HepG2 (cell line): Measurements from ENCODE around the gene PHF19. TPM values are rescaled to one million over a fixed set of nuclear protein-coding genes. Genes with fewer than 3 reads are reported as not detected.

ENCODE experiments used
- ATAC-seq: fragments of 200-7000 bp; cut with Tn5 transposase; 3 replicates; pipeline ENCODE4 v1.9.1; 2020; ENCODE audit warnings: mild to moderate bottlenecking, moderate library complexity
- BruUV-seq: library from RNA; stranded (reverse); fragments of 400-500 nt; replicated peaks from 2 replicates; lab custom pipeline; 2021; lab: Mats Ljungman, UMichigan
- CTCF ChIA-PET: fragments of 300-600 bp; formaldehyde crosslinking; extraction: SDS; loops from one replicate; lab custom pipeline; 2021; ENCODE audit warnings: low total read pairs, inconsistent platforms, low intra/inter-chr PET ratio; lab: Yijun Ruan, JAX
- POLR2A ChIA-PET: fragments of 350-600 bp; sonication (Branson Sonifier 250); formaldehyde crosslinking; loops from one replicate; lab custom pipeline; 2020; ENCODE audit warnings: antibody characterized with exemption, inconsistent platforms; lab: Yijun Ruan, JAX
- DNase-seq: peaks from one replicate; pipeline ENCODE4 v3.0.0-alpha.2; 2015; ENCODE audit warnings: low spot score
- FAIRE-seq: peaks from 3 replicates; lab custom pipeline; 2011; peaks lifted over from hg19 to GRCh38; lab: Jason Lieb, UNC
- H2AFZ ChIP-seq: one replicate; pipeline ENCODE4 v1.6.1; 2011; ENCODE audit warnings: low read length, inconsistent platforms
- H3K27ac ChIP-seq: fragments of 300-600 bp; 3 replicates; pipeline ENCODE4 v1.8.0; 2011; ENCODE audit warnings: mixed run types, mild to moderate bottlenecking, mixed read lengths, low read length, inconsistent platforms; ENCODE audit not compliant: insufficient read depth; ENCODE audit errors: extremely low read length
- H3K27me3 ChIP-seq, 2 experiments: fragments of 200-600 bp in 1 of 2; 2 replicates in 1 of 2; 3 replicates in 1 of 2; pipeline versions ENCODE4 v1.6.0 to v1.8.0; 2011; ENCODE audit warnings: low read length in 2 of 2, mild to moderate bottlenecking in 2 of 2, moderate library complexity in 2 of 2, inconsistent platforms in 1 of 2; ENCODE audit not compliant: insufficient read depth in 2 of 2, control insufficient read depth in 1 of 2
- H3K36me3 ChIP-seq, 2 experiments: fragments of 200-600 bp in 1 of 2; replicated peaks in 1 of 2; 2 replicates in 1 of 2; 3 replicates in 1 of 2; pipeline versions ENCODE4 v1.5.1 to v1.8.0; 2011; ENCODE audit warnings: low read length in 2 of 2, inconsistent platforms in 1 of 2; ENCODE audit not compliant: insufficient read depth in 2 of 2, control insufficient read depth in 1 of 2
- H3K4me1 ChIP-seq: 2 replicates; pipeline ENCODE4 v1.5.1; 2012; ENCODE audit warnings: low read length, inconsistent platforms; ENCODE audit not compliant: insufficient read depth
- H3K4me2 ChIP-seq: 2 replicates; pipeline ENCODE4 v1.6.0; 2011; ENCODE audit warnings: low read depth, low read length, inconsistent platforms
- H3K4me3 ChIP-seq, 3 experiments: fragments of 200-600 bp in 1 of 3; sonication (generic), shearing (Covaris generic) in 1 of 3; replicated peaks in 1 of 3; 2 replicates each; pipeline ENCODE4 v1.5.1; 2011 to 2016; ENCODE audit warnings: low read length in 3 of 3, inconsistent platforms in 2 of 3, low read depth in 2 of 3, mild to moderate bottlenecking in 2 of 3, control low read depth in 1 of 3, mixed read lengths in 1 of 3; ENCODE audit not compliant: insufficient read depth in 1 of 3
- H3K79me2 ChIP-seq: one replicate; pipeline ENCODE4 v1.6.1; 2011; ENCODE audit warnings: low read length, inconsistent platforms; ENCODE audit not compliant: insufficient read depth
- H3K9ac ChIP-seq: 2 replicates; pipeline ENCODE4 v1.6.0; 2011; ENCODE audit warnings: mild to moderate bottlenecking, low read depth, low read length, inconsistent platforms; ENCODE audit not compliant: insufficient read depth
- H3K9me3 ChIP-seq: 2 replicates; pipeline ENCODE4 v1.5.1; 2012; ENCODE audit warnings: mild to moderate bottlenecking, low read length
- H4K20me1 ChIP-seq: 2 replicates; pipeline ENCODE4 v1.6.0; 2011; ENCODE audit warnings: inconsistent platforms, mild to moderate bottlenecking, low read length, moderate library complexity; ENCODE audit not compliant: insufficient read depth
- CAMTA2 ChIP-seq: sonication (generic); formaldehyde crosslinking; IDR thresholded peaks from 2 replicates; pipeline ENCODE4 v1.4.0; 2020; ENCODE audit warnings: mild to moderate bottlenecking, missing genetic modification reagents, borderline replicate concordance
- E2F2 ChIP-seq: sonication (generic); formaldehyde crosslinking; IDR thresholded peaks from 2 replicates; pipeline ENCODE4 v1.4.0; 2020; ENCODE audit warnings: missing genetic modification reagents, borderline replicate concordance
- KDM1A ChIP-seq: IDR thresholded peaks from 2 replicates; pipeline ENCODE4 v1.6.1; 2016; ENCODE audit warnings: missing compliant biosample characterization
- KLF16 ChIP-seq, 2 experiments: sonication (generic) in 1 of 2; formaldehyde crosslinking in 1 of 2; IDR thresholded peaks; 2 replicates each; pipeline versions ENCODE4 v1.6.1 to v1.8.0; 2016 to 2023; ENCODE audit warnings: missing genetic modification reagents in 2 of 2, missing compliant biosample characterization in 1 of 2
- MTERF4 ChIP-seq: sonication (generic); formaldehyde crosslinking; IDR thresholded peaks from 2 replicates; pipeline ENCODE4 v1.8.0; 2023; ENCODE audit warnings: mild to moderate bottlenecking, missing genetic modification reagents
- POLR2G ChIP-seq: fragments of 200-400 bp; formaldehyde crosslinking; IDR thresholded peaks from 2 replicates; pipeline ENCODE4 v1.6.1; 2018; ENCODE audit warnings: mild to moderate bottlenecking, low read depth, low read length, moderate library complexity
- RNF219 ChIP-seq: sonication (generic); formaldehyde crosslinking; IDR thresholded peaks from 2 replicates; pipeline ENCODE4 v1.5.0; 2020; ENCODE audit warnings: mild to moderate bottlenecking, missing genetic modification reagents
- THAP11 ChIP-seq: IDR thresholded peaks from 2 replicates; pipeline ENCODE4 v1.6.1; 2016; ENCODE audit warnings: missing biosample characterization, missing genetic modification reagents
- YEATS2 ChIP-seq: sonication (generic); formaldehyde crosslinking; IDR thresholded peaks from 2 replicates; pipeline ENCODE4 v1.4.0; 2020; ENCODE audit warnings: missing genetic modification reagents, borderline replicate concordance
- ZBTB38 ChIP-seq: sonication (generic); formaldehyde crosslinking; IDR thresholded peaks from 2 replicates; pipeline ENCODE4 v1.5.1; 2020; ENCODE audit warnings: mild to moderate bottlenecking, missing genetic modification reagents
- ZC3H4 ChIP-seq: sonication (generic); formaldehyde crosslinking; IDR thresholded peaks from 2 replicates; pipeline ENCODE4 v1.4.0; 2020; ENCODE audit warnings: missing genetic modification reagents, borderline replicate concordance
- ZNF207 ChIP-seq: fragments of 450-650 bp; IDR thresholded peaks from 2 replicates; pipeline ENCODE4 v1.6.1; 2016; ENCODE audit warnings: antibody characterized with exemption, borderline replicate concordance
- ZNF567 ChIP-seq: sonication (generic); formaldehyde crosslinking; IDR thresholded peaks from 2 replicates; pipeline ENCODE4 v1.8.1; 2023; ENCODE audit warnings: mild to moderate bottlenecking, missing genetic modification reagents, borderline replicate concordance
- ZSCAN31 ChIP-seq: sonication (generic); formaldehyde crosslinking; IDR thresholded peaks from 2 replicates; pipeline ENCODE4 v1.5.0; 2020; ENCODE audit warnings: low read depth, mild to moderate bottlenecking, missing genetic modification reagents
- WGBS: methylation state at CpG from one replicate; pipeline ENCODE4 v1.1.6; 2017; ENCODE audit warnings: low lambda C conversion rate; 5-methylcytosine and 5-hydroxymethylcytosine counted together
- in situ Hi-C: cut with HindIII; loops from 2 replicates; pipeline ENCODE4 v1.10.0; 2017; ENCODE audit warnings: low pct_unique_long_range_greater_than_20kb; ENCODE audit not compliant: extremely low pct_ligation_motif_present
- intact Hi-C: fragments of 100-400 bp; cut with micrococcal nuclease; formaldehyde crosslinking; loops from one replicate; pipeline ENCODE4 v1.10.0; 2022; ENCODE audit not compliant: unreplicated experiment
- polyA plus RNA-seq, 8 experiments: library from polyadenylated mRNA; depleted of rRNA in 3 of 8; stranded (reverse) in 7 of 8; unstranded in 1 of 8; fragments of >200 nt; fragmentation: Illumina TruSeq in 4 of 8; extraction: Trizol in 4 of 8; gene quantifications; 2 replicates each; pipeline versions ENCODE4 v1.2.1 to v1.2.3, GENCODE V29; 2011 to 2016; ENCODE audit warnings: low read depth in 4 of 8, missing spikeins in 1 of 8, mixed read lengths in 1 of 8; ENCODE audit not compliant: insufficient read depth in 1 of 8
- total RNA-seq, 5 experiments: library from RNA; depleted of rRNA; stranded (reverse); fragments of >200 nt; fragmentation: Illumina TruSeq; extraction: Trizol; gene quantifications; 2 replicates each; pipeline ENCODE4 v1.2.3, GENCODE V29; 2016; ENCODE audit warnings: low read depth in 1 of 5
- TF ChIP-seq, protein P1 (sequence below): sonication (generic); formaldehyde crosslinking; IDR thresholded peaks from 2 replicates; pipeline ENCODE4; 2020; ENCODE audit warnings: missing genetic modification reagents, mild to moderate bottlenecking, borderline replicate concordance

The PHF19 gene
- total and polyA plus RNA-seq, 2 of the 13 experiments (the other 11 are each of a cell fraction or from before 2014, with no cell fraction given) = 29.7 to 41.3 TPM

- H3K36me3 ChIP-seq = peaks cover 11 to 34% of the 10 kb centered on the region in 2 experiments; a peak in 4 of 5 replicates
- no peak for TF ChIP-seq KLF16 (CRISPR knock-in tag; IDR thresholded peaks at IDR 0.05)
- no peak for TF ChIP-seq ZNF207
- TF ChIP-seq E2F2 (CRISPR knock-in tag) = no peak
- peak; percentile 64; the same call in 1 of the 2 replicates for TF ChIP-seq ZC3H4 (CRISPR knock-in tag)
- TF ChIP-seq, protein P1, sequence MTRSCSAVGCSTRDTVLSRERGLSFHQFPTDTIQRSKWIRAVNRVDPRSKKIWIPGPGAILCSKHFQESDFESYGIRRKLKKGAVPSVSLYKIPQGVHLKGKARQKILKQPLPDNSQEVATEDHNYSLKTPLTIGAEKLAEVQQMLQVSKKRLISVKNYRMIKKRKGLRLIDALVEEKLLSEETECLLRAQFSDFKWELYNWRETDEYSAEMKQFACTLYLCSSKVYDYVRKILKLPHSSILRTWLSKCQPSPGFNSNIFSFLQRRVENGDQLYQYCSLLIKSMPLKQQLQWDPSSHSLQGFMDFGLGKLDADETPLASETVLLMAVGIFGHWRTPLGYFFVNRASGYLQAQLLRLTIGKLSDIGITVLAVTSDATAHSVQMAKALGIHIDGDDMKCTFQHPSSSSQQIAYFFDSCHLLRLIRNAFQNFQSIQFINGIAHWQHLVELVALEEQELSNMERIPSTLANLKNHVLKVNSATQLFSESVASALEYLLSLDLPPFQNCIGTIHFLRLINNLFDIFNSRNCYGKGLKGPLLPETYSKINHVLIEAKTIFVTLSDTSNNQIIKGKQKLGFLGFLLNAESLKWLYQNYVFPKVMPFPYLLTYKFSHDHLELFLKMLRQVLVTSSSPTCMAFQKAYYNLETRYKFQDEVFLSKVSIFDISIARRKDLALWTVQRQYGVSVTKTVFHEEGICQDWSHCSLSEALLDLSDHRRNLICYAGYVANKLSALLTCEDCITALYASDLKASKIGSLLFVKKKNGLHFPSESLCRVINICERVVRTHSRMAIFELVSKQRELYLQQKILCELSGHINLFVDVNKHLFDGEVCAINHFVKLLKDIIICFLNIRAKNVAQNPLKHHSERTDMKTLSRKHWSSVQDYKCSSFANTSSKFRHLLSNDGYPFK (CRISPR knock-in tag) = 0 out of 2 replicates have a peak, but pooled peaks have one; percentile 24
- 0 out of 2 replicates have a peak, but pooled peaks have one; percentile 44 for TF ChIP-seq ZNF567 (CRISPR knock-in tag)
- 0 out of 2 replicates have a peak, but pooled peaks have one; percentile 38 for TF ChIP-seq CAMTA2
- TF ChIP-seq ZSCAN31 = no peak
- TF ChIP-seq THAP11 = peak; percentile 4; the same call in 1 of the 2 replicates
- no peak for TF ChIP-seq POLR2G
- 0 out of 2 replicates have a peak, but pooled peaks have one; percentile 28 for TF ChIP-seq MTERF4
- no peak for TF ChIP-seq YEATS2 (CRISPR knock-in tag)
- TF ChIP-seq RNF219 (CRISPR knock-in tag) = no peak
- TF ChIP-seq KDM1A (CRISPR knock-in tag) = no peak
- peak; percentile 52; the same call in 1 of the 2 replicates for TF ChIP-seq ZBTB38
- TF ChIP-seq, all 625 proteins: peak for 7
- Histone ChIP-seq H3K27me3 (no peaks in the 10 kb centered on the region; a peak in 1 of 5 replicates), H3K9me3 (no peaks in the 10 kb centered on the region), H4K20me1 (no peaks in the 10 kb centered on the region), H3K4me3 (peak overlapping the region; percentile 77 to 87 (median 86); a peak in 5 of 6 replicates), H2AFZ (peak overlapping the region; percentile 22), H3K79me2 (peaks cover 14% of the 10 kb centered on the region), H3K9ac (peak overlapping the region; percentile 72), H3K27ac (peak overlapping the region; percentile 96), H3K4me1 (peaks cover 45% of the 10 kb centered on the region), H3K4me2 (peak overlapping the region; percentile 88)
- no peak for FAIRE-seq
- WGBS = 40% methylated on average over 7 of the region's 7 CpGs
- CTCF ChIA-PET = no interaction called here
- BruUV-seq = no TSS peak
- ATAC-seq = peak; percentile 2
- in situ Hi-C loops (no loop called here), intact Hi-C loops (loop anchor here (5.0 kb wide), 1 partner anchor 118 kb away; no protein-coding TSS in a partner anchor)
- DNase-seq = no peak
- POLR2A ChIA-PET = interaction anchor here (1.6 kb wide), 1 partner anchor 109 kb away, joined by 3 read pairs; no protein-coding TSS in a partner anchor
Observed at GRCh38 chr9:120875643-120875953, 1.4 kb downstream of the PHF19 start.
